Ovary (tissue), 9 donors: ENCODE results near the gene NKX2-2. TPM values are rescaled to one million over a fixed set of nuclear protein-coding genes. Genes with fewer than 3 reads are reported as not detected.

Experiments
- DNase-seq, 5 donors: peaks; one replicate each; pipeline ENCODE4 v3.0.0-alpha.2; 2019 to 2020
- H3K27ac ChIP-seq, 2 donors: fragments of 200-600 bp; one replicate each; pipeline versions ENCODE4 v1.5.1 to v1.8.0; 2019 to 2022
- H3K27me3 ChIP-seq: fragments of 200-600 bp; one replicate; pipeline ENCODE4 v1.8.0; 2022
- H3K36me3 ChIP-seq: fragments of 200-600 bp; sonication (generic); one replicate; pipeline ENCODE4 v1.5.1; 2019
- H3K4me1 ChIP-seq: one replicate; pipeline ENCODE4 v1.8.1; 2013; ENCODE audit warnings: mild to moderate bottlenecking, moderate library complexity; ENCODE audit not compliant: insufficient read depth
- H3K4me3 ChIP-seq: fragments of 200-600 bp; sonication (generic); one replicate; pipeline ENCODE4 v1.5.1; 2017
- H3K9me3 ChIP-seq, 2 donors: fragments of 200-600 bp in 1 of 2; sonication (generic) in 1 of 2; one replicate each; pipeline versions ENCODE4 v1.5.1 to v1.8.1; 2013 to 2019; ENCODE audit warnings: mild to moderate bottlenecking in 1 of 2, moderate library complexity in 1 of 2
- EP300 ChIP-seq: sonication (generic); formaldehyde crosslinking; IDR thresholded peaks from one replicate; pipeline ENCODE4 v1.6.1; 2017; ENCODE audit warnings: antibody characterized with exemption
- POLR2A ChIP-seq: fragments of 450-650 bp; IDR thresholded peaks from one replicate; pipeline ENCODE4 v1.6.1; 2017; ENCODE audit warnings: antibody characterized with exemption, mild to moderate bottlenecking, moderate library complexity
- WGBS, 3 donors: extraction: QIAGEN DNeasy Blood & Tissue Kit in 1 of 3; methylation state at CpG; one replicate each; pipeline versions ENCODE4 v1.1.5 to v1.1.7; 2013 to 2017; 5-methylcytosine and 5-hydroxymethylcytosine counted together
- intact Hi-C, 4 donors: fragments of 100-400 bp; cut with DNase I; formaldehyde crosslinking; loops; one replicate each; pipeline versions ENCODE4 v1.11.0 to v1.15.1; 2022 to 2023
- polyA plus RNA-seq, 2 donors: library from polyadenylated mRNA; stranded (reverse); fragments of 200-250 nt in 1 of 2; fragments of 350-450 nt in 1 of 2; fragmentation: Illumina TruSeq in 1 of 2; extraction: RNeasy Lipid Tissue Mini Kit (QIAGEN cat#74804) in 1 of 2; gene quantifications; one replicate each; pipeline ENCODE4 v1.2.3, GENCODE V29; 2013 to 2014
- total RNA-seq, 7 donors: library from RNA; depleted of rRNA in 2 of 7; stranded (reverse); fragments of >200 nt in 2 of 7; fragmentation: NEBNext Ultra II Directional in 3 of 7; extraction: Animal tissue kit (Norgen Biotek cat#: 25700) in 3 of 7; gene quantifications; one replicate each; pipeline versions ENCODE4 v1.1.0 to v1.2.4, GENCODE V29; 2016 to 2023
- TF ChIP-seq, protein P1 (sequence below), 3 donors: fragments of 450-650 bp in 2 of 3; fragments of 200-600 bp in 1 of 3; IDR thresholded peaks; one replicate each; pipeline versions ENCODE4 v1.5.1 to v1.8.0; 2016 to 2022; ENCODE audit warnings: antibody characterized with exemption in 3 of 3, mild to moderate bottlenecking in 1 of 3
- donor health status: DM: no; HTN: no; CAD: no; lungs with moderate emphysema.
- donor health status: DM: no; HTN: no; CAD: no.
- donor health status: Bipolar disorder and iron deficiency.
- donor health status: DM: yes; HTN: yes; CAD: no.
- donor health status: DM: no; HTN: no; CAD: no.
- donor health status: DM: yes; HTN: yes; CAD: no.

Gene NKX2-2
- total and polyA plus RNA-seq, 9 donors = not detected

DNA sequence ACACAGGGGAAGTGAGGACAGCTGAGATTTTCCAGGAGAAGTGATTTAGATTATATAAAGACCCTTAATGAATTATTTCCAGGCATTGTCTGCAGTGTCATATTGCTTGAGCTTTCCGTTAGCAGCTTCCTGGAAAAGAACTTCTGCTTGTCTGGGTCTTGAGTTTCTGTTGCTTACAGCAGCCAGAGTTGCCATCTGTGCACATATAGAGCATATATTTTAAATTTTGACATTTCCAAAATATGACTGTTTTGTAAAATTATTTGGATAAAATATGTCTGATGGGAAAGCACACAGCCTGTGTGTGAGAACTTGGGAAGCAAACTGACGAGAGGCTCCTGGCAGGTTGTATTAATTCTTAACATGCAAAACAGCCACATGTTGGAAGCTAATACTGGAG lies 21.0 kb upstream of the NKX2-2 start:
- TF ChIP-seq POLR2A = no peak
- no peak for TF ChIP-seq EP300
- TF ChIP-seq, protein P1, sequence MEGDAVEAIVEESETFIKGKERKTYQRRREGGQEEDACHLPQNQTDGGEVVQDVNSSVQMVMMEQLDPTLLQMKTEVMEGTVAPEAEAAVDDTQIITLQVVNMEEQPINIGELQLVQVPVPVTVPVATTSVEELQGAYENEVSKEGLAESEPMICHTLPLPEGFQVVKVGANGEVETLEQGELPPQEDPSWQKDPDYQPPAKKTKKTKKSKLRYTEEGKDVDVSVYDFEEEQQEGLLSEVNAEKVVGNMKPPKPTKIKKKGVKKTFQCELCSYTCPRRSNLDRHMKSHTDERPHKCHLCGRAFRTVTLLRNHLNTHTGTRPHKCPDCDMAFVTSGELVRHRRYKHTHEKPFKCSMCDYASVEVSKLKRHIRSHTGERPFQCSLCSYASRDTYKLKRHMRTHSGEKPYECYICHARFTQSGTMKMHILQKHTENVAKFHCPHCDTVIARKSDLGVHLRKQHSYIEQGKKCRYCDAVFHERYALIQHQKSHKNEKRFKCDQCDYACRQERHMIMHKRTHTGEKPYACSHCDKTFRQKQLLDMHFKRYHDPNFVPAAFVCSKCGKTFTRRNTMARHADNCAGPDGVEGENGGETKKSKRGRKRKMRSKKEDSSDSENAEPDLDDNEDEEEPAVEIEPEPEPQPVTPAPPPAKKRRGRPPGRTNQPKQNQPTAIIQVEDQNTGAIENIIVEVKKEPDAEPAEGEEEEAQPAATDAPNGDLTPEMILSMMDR (IDR thresholded peaks at IDR 0.05) = no peak
- no peak for DNase-seq
- H3K9me3 ChIP-seq = no peaks in the 10 kb centered on the region
- H3K36me3 ChIP-seq = no peaks in the 10 kb centered on the region
- no peak overlapping the region for H3K27ac ChIP-seq
- no peaks in the 10 kb centered on the region for H3K4me1 ChIP-seq
- WGBS, 3 donors = 52 to 62% (median 52%) methylated on average over 2 of the region's 2 CpGs
- H3K27me3 ChIP-seq = no peaks in the 10 kb centered on the region
- no peak overlapping the region for H3K4me3 ChIP-seq
- intact Hi-C loops = no loop called here

DNA sequence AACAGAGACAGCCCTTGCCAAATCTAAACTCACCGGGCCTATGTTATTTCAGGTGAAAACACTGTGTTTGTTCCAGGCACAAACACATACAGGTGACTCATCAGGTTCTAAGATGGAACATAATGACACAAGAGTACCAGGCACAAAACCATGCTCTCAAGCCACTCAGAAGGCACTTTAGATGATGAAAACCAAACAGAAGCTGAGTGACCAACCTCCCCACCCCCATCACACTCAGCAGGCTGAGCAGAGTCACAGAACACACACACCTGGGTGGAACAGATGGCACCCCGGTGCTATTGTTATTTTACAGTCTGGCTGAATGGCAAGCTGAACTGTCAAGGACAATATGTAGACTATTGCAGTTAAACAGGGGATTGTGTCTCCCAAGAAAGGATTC lies 20.6 kb upstream of the NKX2-2 start:
- intact Hi-C loops = no loop called here
- no peak for DNase-seq
- no peak overlapping the region for H3K27ac ChIP-seq
- 63 to 83% (median 66%) methylated on average over 2 of the region's 2 CpGs for WGBS, 3 donors
- H3K9me3 ChIP-seq = no peaks in the 10 kb centered on the region
- no peak overlapping the region for H3K4me3 ChIP-seq
- H3K4me1 ChIP-seq = no peaks in the 10 kb centered on the region
- no peaks in the 10 kb centered on the region for H3K36me3 ChIP-seq
- TF ChIP-seq EP300 (no peak), POLR2A (no peak)
- TF ChIP-seq, protein P1 (IDR thresholded peaks at IDR 0.05) = no peak
- no peaks in the 10 kb centered on the region for H3K27me3 ChIP-seq

DNA sequence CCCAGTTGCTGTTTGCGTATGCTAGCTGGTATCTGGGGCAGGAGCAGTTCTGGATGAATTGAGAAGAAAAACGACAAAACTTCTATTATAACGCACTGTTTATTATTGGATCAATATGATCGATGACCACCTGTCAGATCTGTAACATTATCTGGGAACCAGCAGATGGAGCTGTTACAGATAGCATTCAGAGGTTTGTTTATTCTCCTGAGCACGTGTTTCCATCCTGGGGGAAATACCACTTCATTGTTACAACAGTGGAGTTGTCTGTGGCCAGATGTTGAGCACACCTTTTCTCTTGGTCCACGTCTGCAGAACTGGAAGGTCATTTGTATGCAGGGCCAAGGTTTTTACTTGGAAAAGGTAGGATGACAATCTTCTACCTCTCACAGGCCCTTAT lies 16.0 kb upstream of the NKX2-2 start:
- DNase-seq = no peak
- intact Hi-C loops = no loop called here
- Histone ChIP-seq H3K27me3 (no peaks in the 10 kb centered on the region), H3K4me1 (no peaks in the 10 kb centered on the region), H3K27ac (no peak overlapping the region), H3K4me3 (no peak overlapping the region), H3K36me3 (no peaks in the 10 kb centered on the region), H3K9me3 (no peaks in the 10 kb centered on the region)
- WGBS, 3 donors = 37 to 49% (median 43%) methylated on average over 6 of the region's 6 CpGs
- TF ChIP-seq, protein P1 (IDR thresholded peaks at IDR 0.05) = no peak
- TF ChIP-seq EP300 = no peak
- no peak for TF ChIP-seq POLR2A

DNA sequence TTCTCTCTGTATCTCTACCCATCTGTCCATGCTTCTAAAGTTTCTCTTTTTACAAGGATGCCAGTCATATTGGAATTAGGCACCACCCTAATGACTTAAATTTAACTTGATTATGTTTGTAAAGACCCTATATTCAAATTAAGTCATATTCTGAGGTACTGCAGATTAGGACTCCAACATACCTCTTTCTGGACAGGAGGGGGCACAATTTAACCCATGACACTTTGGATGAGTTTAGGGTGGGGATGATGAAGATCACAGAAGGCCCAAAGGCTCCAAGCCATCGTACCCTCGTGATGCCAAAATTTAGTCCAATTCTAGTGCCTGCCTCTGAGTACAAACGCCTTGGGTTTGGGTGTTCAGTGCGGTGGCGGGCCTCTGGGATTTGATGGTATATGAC lies 15.0 kb upstream of the NKX2-2 start:
- WGBS, 3 donors = 80 to 91% (median 81%) methylated on average over 5 of the region's 5 CpGs
- Histone ChIP-seq H3K4me1 (no peaks in the 10 kb centered on the region), H3K36me3 (no peaks in the 10 kb centered on the region), H3K4me3 (no peak overlapping the region), H3K27me3 (no peaks in the 10 kb centered on the region), H3K27ac (no peak overlapping the region), H3K9me3 (no peaks in the 10 kb centered on the region)
- DNase-seq = no peak
- intact Hi-C loops = no loop called here
- no peak for TF ChIP-seq EP300
- TF ChIP-seq, protein P1 (IDR thresholded peaks at IDR 0.05) = no peak
- TF ChIP-seq POLR2A = no peak

DNA sequence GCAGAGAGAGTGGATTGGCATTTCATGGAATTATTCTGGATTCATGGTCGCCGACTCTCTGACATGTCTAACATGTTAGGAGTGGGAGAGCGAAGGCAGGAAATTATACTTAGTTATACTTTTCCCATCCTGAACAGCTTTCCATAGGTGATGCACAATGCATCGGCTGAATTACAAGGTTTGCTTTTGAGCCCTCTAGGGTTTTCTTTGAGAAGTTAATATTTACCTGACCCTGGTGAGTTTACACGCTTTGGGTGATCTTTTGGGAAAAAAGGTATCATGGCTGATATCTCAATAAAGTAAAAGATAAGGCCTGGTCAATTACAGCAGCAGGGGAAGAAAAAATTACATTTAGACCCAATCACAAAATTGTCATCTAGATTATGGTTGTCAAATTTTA lies 14.0 kb upstream of the NKX2-2 start:
- WGBS, 3 donors = 77 to 81% (median 80%) methylated on average over 5 of the region's 5 CpGs
- H3K4me3 ChIP-seq = no peak overlapping the region

More for the DNA sequence above, 14.0 kb upstream of the NKX2-2 start:
- intact Hi-C loops = no loop called here
- no peak for DNase-seq
- Histone ChIP-seq H3K27me3 (no peaks in the 10 kb centered on the region), H3K36me3 (no peaks in the 10 kb centered on the region), H3K27ac (no peak overlapping the region), H3K4me1 (no peaks in the 10 kb centered on the region), H3K9me3 (no peaks in the 10 kb centered on the region)
- TF ChIP-seq EP300 = no peak
- TF ChIP-seq, protein P1 (IDR thresholded peaks at IDR 0.05) = no peak
- TF ChIP-seq POLR2A = no peak
